Measurements from ENCODE around the gene FAM184B.

FAM184B gene

GRCh38 chr4:17636696-17637622, 144.5 kb downstream of the FAM184B start:
- H3K27ac ChIP-seq (ENCODE audit: low read depth, low read length, severe bottlenecking): no peak overlapping the region
- WGBS, 2 experiments (ENCODE audit: insufficient coverage in 2 of 2): 55 to 62% methylated on average over 24 to 28 of the region's 32 CpGs

GRCh38 chr4:17636341-17636695, 145.1 kb downstream of the FAM184B start:
- H3K4me3 ChIP-seq (ENCODE audit: extremely low read depth, insufficient read depth, low read length, poor library complexity, severe bottlenecking): no peak overlapping the region
- H3K4me1 ChIP-seq (ENCODE audit: control insufficient read depth, insufficient read depth, low read length, poor library complexity, severe bottlenecking): no peaks in the 10 kb centered on the region
- H3K27ac ChIP-seq (ENCODE audit: low read depth, low read length, severe bottlenecking): no peak overlapping the region
- WGBS, 2 experiments (ENCODE audit: insufficient coverage in 2 of 2): 86 to 90% methylated on average over 12 to 13 of the region's 17 CpGs
- H3K9me3 ChIP-seq (ENCODE audit: control insufficient read depth, low read length): no peaks in the 10 kb centered on the region
- peaks cover 62% of the 10 kb centered on the region for H3K36me3 ChIP-seq (ENCODE audit: control insufficient read depth, insufficient read depth, low read length)

More at GRCh38 chr4:17636696-17637622, 144.5 kb downstream of the FAM184B start:
- no peak overlapping the region for H3K4me3 ChIP-seq (ENCODE audit: extremely low read depth, insufficient read depth, low read length, poor library complexity, severe bottlenecking)
- H3K36me3 ChIP-seq (ENCODE audit: control insufficient read depth, insufficient read depth, low read length): peaks cover 56% of the 10 kb centered on the region
- H3K9me3 ChIP-seq (ENCODE audit: control insufficient read depth, low read length): no peaks in the 10 kb centered on the region
- H3K4me1 ChIP-seq (ENCODE audit: control insufficient read depth, insufficient read depth, low read length, poor library complexity, severe bottlenecking): no peaks in the 10 kb centered on the region

GRCh38 chr4:17635056-17635455, 146.4 kb downstream of the FAM184B start:
- Histone ChIP-seq H3K9me3 (ENCODE audit: control insufficient read depth, low read length) (no peaks in the 10 kb centered on the region), H3K27ac (ENCODE audit: low read depth, low read length, severe bottlenecking) (no peak overlapping the region), H3K4me3 (ENCODE audit: extremely low read depth, insufficient read depth, low read length, poor library complexity, severe bottlenecking) (no peak overlapping the region), H3K4me1 (ENCODE audit: control insufficient read depth, insufficient read depth, low read length, poor library complexity, severe bottlenecking) (no peaks in the 10 kb centered on the region), H3K36me3 (ENCODE audit: control insufficient read depth, insufficient read depth, low read length) (peaks cover 74% of the 10 kb centered on the region)
- WGBS, 2 experiments (ENCODE audit: insufficient coverage in 2 of 2): no CpG with 5 or more reads among the region's 4 CpGs

GRCh38 chr4:17633600-17633999, 147.8 kb downstream of the FAM184B start:
- H3K4me1 ChIP-seq (ENCODE audit: control insufficient read depth, insufficient read depth, low read length, poor library complexity, severe bottlenecking): peaks cover 2% of the 10 kb centered on the region
- 83 to 90% methylated on average over 2 to 6 of the region's 9 CpGs for WGBS, 2 experiments (ENCODE audit: insufficient coverage in 2 of 2)
- H3K27ac ChIP-seq (ENCODE audit: low read depth, low read length, severe bottlenecking): no peak overlapping the region
- H3K9me3 ChIP-seq (ENCODE audit: control insufficient read depth, low read length): no peaks in the 10 kb centered on the region
- no peak overlapping the region for H3K4me3 ChIP-seq (ENCODE audit: extremely low read depth, insufficient read depth, low read length, poor library complexity, severe bottlenecking)
- peaks cover 80% of the 10 kb centered on the region for H3K36me3 ChIP-seq (ENCODE audit: control insufficient read depth, insufficient read depth, low read length)

- no peak overlapping the region for H3K27ac ChIP-seq (ENCODE audit: low read depth, low read length, severe bottlenecking)
- H3K4me3 ChIP-seq (ENCODE audit: extremely low read depth, insufficient read depth, low read length, poor library complexity, severe bottlenecking): no peak overlapping the region
- H3K9me3 ChIP-seq (ENCODE audit: control insufficient read depth, low read length): no peaks in the 10 kb centered on the region
- H3K4me1 ChIP-seq (ENCODE audit: control insufficient read depth, insufficient read depth, low read length, poor library complexity, severe bottlenecking): peaks cover 2% of the 10 kb centered on the region
- peaks cover 97% of the 10 kb centered on the region for H3K36me3 ChIP-seq (ENCODE audit: control insufficient read depth, insufficient read depth, low read length)
- 91 to 100% methylated on average over 3 to 4 of the region's 4 CpGs for WGBS, 2 experiments (ENCODE audit: insufficient coverage in 2 of 2)
Measured at GRCh38 chr4:17630228-17630627, 151.2 kb downstream of the FAM184B start.

GRCh38 chr4:17624821-17625220, 156.6 kb downstream of the FAM184B start:
- Histone ChIP-seq H3K27ac (ENCODE audit: low read depth, low read length, severe bottlenecking) (no peak overlapping the region), H3K9me3 (ENCODE audit: control insufficient read depth, low read length) (no peaks in the 10 kb centered on the region), H3K36me3 (ENCODE audit: control insufficient read depth, insufficient read depth, low read length) (peaks cover 98% of the 10 kb centered on the region), H3K4me1 (ENCODE audit: control insufficient read depth, insufficient read depth, low read length, poor library complexity, severe bottlenecking) (peaks cover 2% of the 10 kb centered on the region), H3K4me3 (ENCODE audit: extremely low read depth, insufficient read depth, low read length, poor library complexity, severe bottlenecking) (no peak overlapping the region)
- no CpG with 5 or more reads among the region's 2 CpGs for WGBS, 2 experiments (ENCODE audit: insufficient coverage in 2 of 2)

GRCh38 chr4:17623451-17624001, 157.9 kb downstream of the FAM184B start:
- Histone ChIP-seq H3K36me3 (ENCODE audit: control insufficient read depth, insufficient read depth, low read length) (peaks cover 97% of the 10 kb centered on the region), H3K4me1 (ENCODE audit: control insufficient read depth, insufficient read depth, low read length, poor library complexity, severe bottlenecking) (no peaks in the 10 kb centered on the region), H3K9me3 (ENCODE audit: control insufficient read depth, low read length) (no peaks in the 10 kb centered on the region), H3K27ac (ENCODE audit: low read depth, low read length, severe bottlenecking) (no peak overlapping the region), H3K4me3 (ENCODE audit: extremely low read depth, insufficient read depth, low read length, poor library complexity, severe bottlenecking) (no peak overlapping the region)
- WGBS, 2 experiments (ENCODE audit: insufficient coverage in 2 of 2): 97 to 98% methylated on average over 5 to 7 of the region's 7 CpGs

- WGBS, 2 experiments (ENCODE audit: insufficient coverage in 2 of 2): 90 to 98% methylated on average over 4 of the region's 7 CpGs
- peaks cover 83% of the 10 kb centered on the region for H3K36me3 ChIP-seq (ENCODE audit: control insufficient read depth, insufficient read depth, low read length)
- H3K4me1 ChIP-seq (ENCODE audit: control insufficient read depth, insufficient read depth, low read length, poor library complexity, severe bottlenecking): peaks cover 11% of the 10 kb centered on the region
- no peak overlapping the region for H3K27ac ChIP-seq (ENCODE audit: low read depth, low read length, severe bottlenecking)
- no peak overlapping the region for H3K4me3 ChIP-seq (ENCODE audit: extremely low read depth, insufficient read depth, low read length, poor library complexity, severe bottlenecking)
- no peaks in the 10 kb centered on the region for H3K9me3 ChIP-seq (ENCODE audit: control insufficient read depth, low read length)
Measured at GRCh38 chr4:17619416-17620105, 161.9 kb downstream of the FAM184B start.

- Histone ChIP-seq H3K4me1 (ENCODE audit: control insufficient read depth, insufficient read depth, low read length, poor library complexity, severe bottlenecking) (peaks cover 11% of the 10 kb centered on the region), H3K4me3 (ENCODE audit: extremely low read depth, insufficient read depth, low read length, poor library complexity, severe bottlenecking) (no peak overlapping the region), H3K9me3 (ENCODE audit: control insufficient read depth, low read length) (no peaks in the 10 kb centered on the region), H3K27ac (ENCODE audit: low read depth, low read length, severe bottlenecking) (no peak overlapping the region), H3K36me3 (ENCODE audit: control insufficient read depth, insufficient read depth, low read length) (peaks cover 76% of the 10 kb centered on the region)
- 0 to 63% methylated on average over 1 of the region's 1 CpG for WGBS, 2 experiments (ENCODE audit: insufficient coverage in 2 of 2)
Measured at GRCh38 chr4:17618926-17619325, 162.5 kb downstream of the FAM184B start.

GRCh38 chr4:17616283-17616682, 165.1 kb downstream of the FAM184B start:
- Histone ChIP-seq H3K9me3 (ENCODE audit: control insufficient read depth, low read length) (no peaks in the 10 kb centered on the region), H3K4me3 (ENCODE audit: extremely low read depth, insufficient read depth, low read length, poor library complexity, severe bottlenecking) (no peak overlapping the region), H3K27ac (ENCODE audit: low read depth, low read length, severe bottlenecking) (no peak overlapping the region), H3K4me1 (ENCODE audit: control insufficient read depth, insufficient read depth, low read length, poor library complexity, severe bottlenecking) (peaks cover 14% of the 10 kb centered on the region), H3K36me3 (ENCODE audit: control insufficient read depth, insufficient read depth, low read length) (peaks cover 50% of the 10 kb centered on the region)
- WGBS, 2 experiments (ENCODE audit: insufficient coverage in 2 of 2): 85 to 95% methylated on average over 5 of the region's 5 CpGs
